Heart left ventricle (tissue), 16 donors: ENCODE measurements around the gene MAST4. TPM values are rescaled to one million over a fixed set of nuclear protein-coding genes. Genes with fewer than 3 reads are reported as not detected.

Source experiments
- ATAC-seq, 4 donors: fragments of 200-7000 bp; cut with Tn5 transposase; one replicate each; pipeline ENCODE4 v1.9.1; 2020 to 2022; ENCODE audit warnings: moderate library complexity in 4 of 4, mild to moderate bottlenecking in 3 of 4, moderate number of reproducible peaks in 1 of 4
- DNase-seq, 5 donors: peaks; one replicate each; pipeline ENCODE4 v3.0.0-alpha.2; 2020
- H3K27ac ChIP-seq, 12 donors: fragments of 200-600 bp; sonication (generic) in 4 of 12; one replicate each; pipeline versions ENCODE4 v1.5.0 to v1.8.0; 2016 to 2022; ENCODE audit warnings: mild to moderate bottlenecking in 2 of 12
- H3K27me3 ChIP-seq, 9 donors: fragments of 200-600 bp; sonication (generic) in 2 of 9; one replicate each; pipeline versions ENCODE4 v1.5.1 to v1.8.0; 2016 to 2022; ENCODE audit warnings: mild to moderate bottlenecking in 3 of 9
- H3K36me3 ChIP-seq, 9 donors: fragments of 200-600 bp; sonication (generic) in 2 of 9; one replicate each; pipeline versions ENCODE4 v1.5.0 to v1.8.0; 2018 to 2022; ENCODE audit warnings: mild to moderate bottlenecking in 2 of 9
- H3K4me1 ChIP-seq, 12 donors: fragments of 200-600 bp; sonication (generic) in 4 of 12; one replicate each; pipeline versions ENCODE4 v1.5.0 to v1.8.0; 2016 to 2022; ENCODE audit warnings: mild to moderate bottlenecking in 3 of 12
- H3K4me3 ChIP-seq, 12 donors: fragments of 200-600 bp; sonication (generic) in 4 of 12; one replicate each; pipeline versions ENCODE4 v1.5.0 to v1.8.0; 2017 to 2022; ENCODE audit warnings: mild to moderate bottlenecking in 9 of 12, moderate library complexity in 4 of 12
- H3K9me3 ChIP-seq, 12 donors: fragments of 200-600 bp; sonication (generic) in 4 of 12; one replicate each; pipeline versions ENCODE4 v1.5.0 to v1.8.0; 2016 to 2022; ENCODE audit warnings: mild to moderate bottlenecking in 1 of 12
- CTCF ChIP-seq, 12 donors: fragments of 200-600 bp; sonication (generic) in 4 of 12; IDR thresholded peaks; one replicate each; pipeline versions ENCODE4 v1.5.0 to v1.8.0; 2018 to 2022; ENCODE audit warnings: antibody characterized with exemption in 12 of 12, mild to moderate bottlenecking in 5 of 12
- POLR2A ChIP-seq, 2 donors: fragments of 450-650 bp; IDR thresholded peaks; one replicate each; pipeline ENCODE4 v1.6.1; 2017; ENCODE audit warnings: antibody characterized with exemption in 2 of 2, mild to moderate bottlenecking in 2 of 2, moderate library complexity in 2 of 2
- WGBS, 4 donors: extraction: QIAGEN DNeasy Blood & Tissue Kit in 2 of 4; methylation state at CpG; one replicate each; pipeline versions ENCODE4 v1.1.5 to v1.1.7; 2013 to 2018; 5-methylcytosine and 5-hydroxymethylcytosine counted together
- intact Hi-C, 10 donors: fragments of 100-400 bp; cut with DNase I; formaldehyde crosslinking; loops; one replicate each; pipeline versions ENCODE4 v1.11.1 to v1.14.2; 2022
- polyA plus RNA-seq, 2 donors: library from polyadenylated mRNA; stranded (reverse); fragments of 200-250 nt; gene quantifications; one replicate each; pipeline ENCODE4 v1.2.3, GENCODE V29; 2013
- total RNA-seq, 9 donors: library from RNA; depleted of rRNA in 2 of 9; stranded (reverse); fragments of >200 nt in 2 of 9; fragmentation: NEBNext Ultra II Directional in 3 of 9; extraction: Animal tissue kit (Norgen Biotek cat#: 25700) in 3 of 9; gene quantifications; one replicate each; pipeline versions ENCODE4 v1.1.0 to v1.2.4, GENCODE V29; 2016 to 2023
- donor health status: ischemic (EF 13 %, LVEDD 7.1; RV severe dilation, severe dysfunction).
- donor health status: healthy with polysubstance abuse.
- donor health status: DM: no; HTN: yes; CAD: no.
- donor health status: DM: no; HTN: no; CAD: no.
- donor health status: ischemic (EF 25% LVEDD 6.9; RV normal size, moderate dysfunction).
- donor health status: ischemic (EF 25% LVEDD 5.7; RV mildly dilated, moderate dysfunction).
- donor health status: healthy.
- donor health status: DM: yes; HTN: yes; CAD: no.
- donor health status: ischemic (EF 35%, LVEDD 5.7; RV mildly dilated, moderate dysfunction).
- donor health status: nonischemic (EF 11% LVEDD 7.7; RV severe dilation, severe dysfunction).
- donor health status: DM: yes; HTN: yes; CAD: no.
- donor health status: PGD.
- donor health status: ischemic (EF 29% LVEDD 5.4; RV normal size, mild dysfunction).
- donor health status: nonischemic (EF 23%, LVEDD 6.1; RV moderate dilation, normal function).

Gene MAST4
- total and polyA plus RNA-seq, 11 donors: 26.8 to 96.2 (median 68.1) TPM

- Histone ChIP-seq H3K4me3 (no peak overlapping the region), H3K36me3 (no peaks in the 10 kb centered on the region), H3K9me3 (peaks cover 0 to 13% (median 7%) of the 10 kb centered on the region in 12 donors), H3K27me3 (no peaks in the 10 kb centered on the region), H3K27ac (no peak overlapping the region), H3K4me1 (peaks cover 9 to 24% (median 17%) of the 10 kb centered on the region in 12 donors)
- TF ChIP-seq POLR2A (IDR thresholded peaks at IDR 0.05) (no peak), CTCF (IDR thresholded peaks at IDR 0.05) (no peak)
- intact Hi-C loops: no loop called here
- DNase-seq (no peak), ATAC-seq (peak in 2 of 4 donors; percentile 19 to 32)
- WGBS, 4 donors: 90 to 100% (median 94%) methylated on average over 3 of the region's 3 CpGs
Observed at GRCh38 chr5:66713998-66714397, 117.8 kb downstream of the MAST4 start.

- ATAC-seq (peak; percentile 44 to 89 (median 72)), DNase-seq (peak in 3 of 5 donors; percentile 25 to 59 (median 50))
- H3K4me3 ChIP-seq: no peak overlapping the region
- peak overlapping the region in 11 of 12 donors; percentile 5 to 85 (median 47) for H3K27ac ChIP-seq
- H3K4me1 ChIP-seq: peaks cover 9 to 28% (median 20%) of the 10 kb centered on the region in 12 donors
- no peaks in the 10 kb centered on the region for H3K27me3 ChIP-seq
- intact Hi-C loops: no loop called here
- TF ChIP-seq CTCF (IDR thresholded peaks at IDR 0.05) (no peak), POLR2A (IDR thresholded peaks at IDR 0.05) (no peak)
- 34 to 42% (median 37%) methylated on average over 6 of the region's 6 CpGs for WGBS, 4 donors
- no peaks in the 10 kb centered on the region for H3K36me3 ChIP-seq
- peaks cover 0 to 1% (median 0%) of the 10 kb centered on the region in 12 donors for H3K9me3 ChIP-seq
Observed at GRCh38 chr5:66717455-66718373, 121.5 kb downstream of the MAST4 start.

GRCh38 chr5:66718374-66719002, 122.3 kb downstream of the MAST4 start:
- Histone ChIP-seq H3K4me3 (no peak overlapping the region), H3K9me3 (no peaks in the 10 kb centered on the region), H3K4me1 (peaks cover 9 to 30% (median 20%) of the 10 kb centered on the region in 12 donors), H3K36me3 (no peaks in the 10 kb centered on the region), H3K27ac (peak overlapping the region in 10 of 12 donors; percentile 5 to 85 (median 48)), H3K27me3 (no peaks in the 10 kb centered on the region)
- ATAC-seq (peak in 3 of 4 donors; percentile 27 to 35 (median 34)), DNase-seq (no peak)
- TF ChIP-seq CTCF (IDR thresholded peaks at IDR 0.05) (no peak), POLR2A (IDR thresholded peaks at IDR 0.05) (no peak)
- intact Hi-C loops: no loop called here
- WGBS, 4 donors: 56 to 60% (median 59%) methylated on average over 7 of the region's 7 CpGs

- no peak for ATAC-seq
- Histone ChIP-seq H3K9me3 (no peaks in the 10 kb centered on the region), H3K4me1 (peaks cover 9 to 30% (median 20%) of the 10 kb centered on the region in 12 donors), H3K27me3 (no peaks in the 10 kb centered on the region), H3K4me3 (no peak overlapping the region), H3K36me3 (no peaks in the 10 kb centered on the region), H3K27ac (no peak overlapping the region)
- intact Hi-C loops: no loop called here
- WGBS, 4 donors: 68 to 78% (median 74%) methylated on average over 5 of the region's 5 CpGs
- TF ChIP-seq POLR2A (IDR thresholded peaks at IDR 0.05) (no peak), CTCF (IDR thresholded peaks at IDR 0.05) (no peak)
- no peak for DNase-seq
Observed at GRCh38 chr5:66720780-66721179, 124.6 kb downstream of the MAST4 start.
